Ovary (tissue), 9 donors: ENCODE results near the gene GNG2. TPM values are rescaled to one million over a fixed set of nuclear protein-coding genes. Genes with fewer than 3 reads are reported as not detected.

Source experiments
- DNase-seq, 5 donors: peaks; one replicate each; pipeline ENCODE4 v3.0.0-alpha.2; 2019 to 2020
- H3K27ac ChIP-seq, 2 donors: fragments of 200-600 bp; one replicate each; pipeline versions ENCODE4 v1.5.1 to v1.8.0; 2019 to 2022
- H3K27me3 ChIP-seq: fragments of 200-600 bp; one replicate; pipeline ENCODE4 v1.8.0; 2022
- H3K36me3 ChIP-seq: fragments of 200-600 bp; sonication (generic); one replicate; pipeline ENCODE4 v1.5.1; 2019
- H3K4me1 ChIP-seq: one replicate; pipeline ENCODE4 v1.8.1; 2013; ENCODE audit warnings: mild to moderate bottlenecking, moderate library complexity; ENCODE audit not compliant: insufficient read depth
- H3K4me3 ChIP-seq: fragments of 200-600 bp; sonication (generic); one replicate; pipeline ENCODE4 v1.5.1; 2017
- H3K9me3 ChIP-seq, 2 donors: fragments of 200-600 bp in 1 of 2; sonication (generic) in 1 of 2; one replicate each; pipeline versions ENCODE4 v1.5.1 to v1.8.1; 2013 to 2019; ENCODE audit warnings: mild to moderate bottlenecking in 1 of 2, moderate library complexity in 1 of 2
- EP300 ChIP-seq: sonication (generic); formaldehyde crosslinking; IDR thresholded peaks from one replicate; pipeline ENCODE4 v1.6.1; 2017; ENCODE audit warnings: antibody characterized with exemption
- POLR2A ChIP-seq: fragments of 450-650 bp; IDR thresholded peaks from one replicate; pipeline ENCODE4 v1.6.1; 2017; ENCODE audit warnings: antibody characterized with exemption, mild to moderate bottlenecking, moderate library complexity
- WGBS, 3 donors: extraction: QIAGEN DNeasy Blood & Tissue Kit in 1 of 3; methylation state at CpG; one replicate each; pipeline versions ENCODE4 v1.1.5 to v1.1.7; 2013 to 2017; 5-methylcytosine and 5-hydroxymethylcytosine counted together
- intact Hi-C, 4 donors: fragments of 100-400 bp; cut with DNase I; formaldehyde crosslinking; loops; one replicate each; pipeline versions ENCODE4 v1.11.0 to v1.15.1; 2022 to 2023
- polyA plus RNA-seq, 2 donors: library from polyadenylated mRNA; stranded (reverse); fragments of 200-250 nt in 1 of 2; fragments of 350-450 nt in 1 of 2; fragmentation: Illumina TruSeq in 1 of 2; extraction: RNeasy Lipid Tissue Mini Kit (QIAGEN cat#74804) in 1 of 2; gene quantifications; one replicate each; pipeline ENCODE4 v1.2.3, GENCODE V29; 2013 to 2014
- total RNA-seq, 7 donors: library from RNA; depleted of rRNA in 2 of 7; stranded (reverse); fragments of >200 nt in 2 of 7; fragmentation: NEBNext Ultra II Directional in 3 of 7; extraction: Animal tissue kit (Norgen Biotek cat#: 25700) in 3 of 7; gene quantifications; one replicate each; pipeline versions ENCODE4 v1.1.0 to v1.2.4, GENCODE V29; 2016 to 2023
- TF ChIP-seq, protein P1 (sequence below), 3 donors: fragments of 450-650 bp in 2 of 3; fragments of 200-600 bp in 1 of 3; IDR thresholded peaks; one replicate each; pipeline versions ENCODE4 v1.5.1 to v1.8.0; 2016 to 2022; ENCODE audit warnings: antibody characterized with exemption in 3 of 3, mild to moderate bottlenecking in 1 of 3
- donor health status: DM: no; HTN: no; CAD: no; lungs with moderate emphysema.
- donor health status: DM: no; HTN: no; CAD: no.
- donor health status: Bipolar disorder and iron deficiency.
- donor health status: DM: yes; HTN: yes; CAD: no.
- donor health status: DM: no; HTN: no; CAD: no.
- donor health status: DM: yes; HTN: yes; CAD: no.

The GNG2 gene
- total and polyA plus RNA-seq, 9 donors, result 9.4 to 29.4 (median 11.4) TPM

DNA sequence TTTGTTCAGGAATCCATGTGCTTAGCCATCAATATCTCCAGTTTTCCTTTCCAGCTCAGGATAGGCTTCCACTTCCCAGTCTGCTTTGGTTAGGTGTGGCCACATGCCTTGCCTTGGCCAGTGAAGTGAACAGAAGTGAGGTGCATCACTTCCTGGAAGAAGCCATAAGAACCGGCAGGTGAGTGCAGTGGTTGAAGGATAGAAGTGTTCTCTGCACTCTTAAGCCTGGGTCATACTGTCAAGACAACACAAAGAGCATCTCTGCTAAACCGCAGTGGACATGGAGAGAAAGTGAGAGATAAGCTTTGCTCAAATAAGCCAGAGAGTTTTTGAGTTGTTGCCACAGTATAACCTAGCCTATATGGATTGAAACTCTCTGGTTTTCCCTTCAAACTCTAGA lies 11.4 kb downstream of the GNG2 start:
- intact Hi-C loops, result loop anchor here in 1 of 4 donors (10.0 kb wide), 1 partner anchor 103 kb away; no protein-coding TSS in a partner anchor
- TF ChIP-seq POLR2A (no peak), EP300 (no peak)
- TF ChIP-seq, protein P1, sequence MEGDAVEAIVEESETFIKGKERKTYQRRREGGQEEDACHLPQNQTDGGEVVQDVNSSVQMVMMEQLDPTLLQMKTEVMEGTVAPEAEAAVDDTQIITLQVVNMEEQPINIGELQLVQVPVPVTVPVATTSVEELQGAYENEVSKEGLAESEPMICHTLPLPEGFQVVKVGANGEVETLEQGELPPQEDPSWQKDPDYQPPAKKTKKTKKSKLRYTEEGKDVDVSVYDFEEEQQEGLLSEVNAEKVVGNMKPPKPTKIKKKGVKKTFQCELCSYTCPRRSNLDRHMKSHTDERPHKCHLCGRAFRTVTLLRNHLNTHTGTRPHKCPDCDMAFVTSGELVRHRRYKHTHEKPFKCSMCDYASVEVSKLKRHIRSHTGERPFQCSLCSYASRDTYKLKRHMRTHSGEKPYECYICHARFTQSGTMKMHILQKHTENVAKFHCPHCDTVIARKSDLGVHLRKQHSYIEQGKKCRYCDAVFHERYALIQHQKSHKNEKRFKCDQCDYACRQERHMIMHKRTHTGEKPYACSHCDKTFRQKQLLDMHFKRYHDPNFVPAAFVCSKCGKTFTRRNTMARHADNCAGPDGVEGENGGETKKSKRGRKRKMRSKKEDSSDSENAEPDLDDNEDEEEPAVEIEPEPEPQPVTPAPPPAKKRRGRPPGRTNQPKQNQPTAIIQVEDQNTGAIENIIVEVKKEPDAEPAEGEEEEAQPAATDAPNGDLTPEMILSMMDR (IDR thresholded peaks at IDR 0.05), result no peak
- H3K27me3 ChIP-seq, result no peaks in the 10 kb centered on the region
- DNase-seq, result no peak
- no peaks in the 10 kb centered on the region for H3K9me3 ChIP-seq
- peaks cover 2% of the 10 kb centered on the region for H3K4me1 ChIP-seq
- 69 to 93% (median 92%) methylated on average over 2 of the region's 2 CpGs for WGBS, 3 donors
- H3K4me3 ChIP-seq, result no peak overlapping the region
- no peaks in the 10 kb centered on the region for H3K36me3 ChIP-seq
- no peak overlapping the region for H3K27ac ChIP-seq

GRCh38 chr14:51872396-51872795 lies 12.0 kb downstream of the GNG2 start:
- intact Hi-C loops, result loop anchor here in 1 of 4 donors (10.0 kb wide), 1 partner anchor 102 kb away; no protein-coding TSS in a partner anchor
- WGBS, 3 donors, result 54 to 73% (median 57%) methylated on average over 3 of the region's 3 CpGs

GRCh38 chr14:51873221-51873893 lies 12.9 kb downstream of the GNG2 start:
- Histone ChIP-seq H3K9me3 (no peaks in the 10 kb centered on the region), H3K27me3 (no peaks in the 10 kb centered on the region), H3K36me3 (no peaks in the 10 kb centered on the region), H3K4me3 (no peak overlapping the region), H3K27ac (no peak overlapping the region), H3K4me1 (peaks cover 2% of the 10 kb centered on the region)
- 27 to 34% (median 29%) methylated on average over 2 of the region's 2 CpGs for WGBS, 3 donors
- intact Hi-C loops, result loop anchor here in 1 of 4 donors (10.0 kb wide), 1 partner anchor 101 kb away; no protein-coding TSS in a partner anchor
- DNase-seq, result no peak
- TF ChIP-seq POLR2A (no peak), EP300 (no peak)
- TF ChIP-seq, protein P1 (IDR thresholded peaks at IDR 0.05), result no peak

More at GRCh38 chr14:51872396-51872795, 12.0 kb downstream of the GNG2 start:
- no peaks in the 10 kb centered on the region for H3K36me3 ChIP-seq
- DNase-seq, result no peak
- H3K9me3 ChIP-seq, result no peaks in the 10 kb centered on the region
- no peaks in the 10 kb centered on the region for H3K27me3 ChIP-seq
- H3K4me1 ChIP-seq, result peaks cover 2% of the 10 kb centered on the region
- H3K27ac ChIP-seq, result no peak overlapping the region
- H3K4me3 ChIP-seq, result no peak overlapping the region
- no peak for TF ChIP-seq POLR2A
- TF ChIP-seq, protein P1 (IDR thresholded peaks at IDR 0.05), result no peak
- no peak for TF ChIP-seq EP300

GRCh38 chr14:51877810-51878209 lies 17.4 kb downstream of the GNG2 start:
- Histone ChIP-seq H3K4me1 (peaks cover 2% of the 10 kb centered on the region), H3K36me3 (no peaks in the 10 kb centered on the region), H3K4me3 (no peak overlapping the region), H3K27ac (no peak overlapping the region), H3K27me3 (no peaks in the 10 kb centered on the region), H3K9me3 (no peaks in the 10 kb centered on the region)
- no peak for DNase-seq
- no peak for TF ChIP-seq EP300
- TF ChIP-seq POLR2A, result no peak
- TF ChIP-seq, protein P1 (IDR thresholded peaks at IDR 0.05), result no peak
- 91 to 99% (median 94%) methylated on average over 1 of the region's 1 CpG for WGBS, 3 donors
- intact Hi-C loops, result loop anchor here in 1 of 4 donors (10.0 kb wide), 1 partner anchor 97 kb away; no protein-coding TSS in a partner anchor
